Measurements from ENCODE around the gene COPZ2.

Gene COPZ2

DNA sequence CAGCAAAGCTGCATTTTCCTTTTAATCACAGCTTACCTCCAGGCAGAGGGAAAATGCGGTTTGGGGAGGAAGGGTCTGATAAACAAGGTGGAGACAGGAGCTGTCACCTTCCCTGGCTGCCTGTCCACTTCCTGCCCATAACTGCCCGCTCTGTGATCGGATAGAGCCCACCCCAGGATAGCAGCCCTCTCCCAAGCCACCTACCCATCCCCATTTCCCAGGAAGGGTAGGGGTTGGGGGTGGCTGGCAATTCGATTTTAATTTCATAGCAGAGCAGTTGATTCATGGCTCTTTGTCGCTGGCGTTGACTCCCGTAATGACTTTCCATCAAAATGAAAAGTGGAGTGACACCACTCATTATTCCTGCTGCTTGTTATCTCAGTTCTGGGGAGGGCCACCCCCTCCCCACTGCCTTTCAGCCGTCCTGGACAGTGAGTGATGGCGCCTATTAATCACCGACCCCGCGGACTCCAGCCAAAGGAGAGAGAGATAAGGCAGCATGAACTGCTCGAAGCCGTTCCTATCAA lies 55.4 kb downstream of the COPZ2 start:
- TF ChIP-seq EZH2 (IDR thresholded peaks at IDR 0.05; ENCODE audit: borderline replicate concordance, low read length), result no peak
- no peak for TF ChIP-seq CTCF (IDR thresholded peaks at IDR 0.05; ENCODE audit: low read length)
- Histone ChIP-seq H3K4me1 (ENCODE audit: insufficient read depth, low read length, severe bottlenecking) (no peaks in the 10 kb centered on the region), H3K9me2 (ENCODE audit: low read depth, low read length) (no peaks in the 10 kb centered on the region), H3F3A (ENCODE audit: insufficient read depth, low read length) (no peaks in the 10 kb centered on the region), H3K27ac (ENCODE audit: low read depth, low read length, poor library complexity, severe bottlenecking) (no peak overlapping the region), H3K4me3 (ENCODE audit: low read depth, low read length, poor library complexity, severe bottlenecking) (no peak overlapping the region), H3K9ac (ENCODE audit: low read length) (no peak overlapping the region), H3K4me2 (ENCODE audit: low read length) (no peak overlapping the region), H3K27me3 (ENCODE audit: insufficient read depth, low read length) (no peaks in the 10 kb centered on the region), H3K36me3 (ENCODE audit: insufficient read depth, low read length) (peaks cover 73% of the 10 kb centered on the region), H4K20me1 (ENCODE audit: insufficient read depth, low read length) (no peaks in the 10 kb centered on the region), H2AFZ (ENCODE audit: low read length) (no peak overlapping the region), H3K79me2 (ENCODE audit: insufficient read depth, low read length) (no peaks in the 10 kb centered on the region), H3K9me3 (ENCODE audit: low read length) (no peaks in the 10 kb centered on the region)

- no peaks in the 10 kb centered on the region for H3K9me2 ChIP-seq (ENCODE audit: low read depth, low read length)
- H3K9ac ChIP-seq (ENCODE audit: low read length), result no peak overlapping the region
- no peak overlapping the region for H3K4me3 ChIP-seq (ENCODE audit: low read depth, low read length, poor library complexity, severe bottlenecking)
- no peak overlapping the region for H2AFZ ChIP-seq (ENCODE audit: low read length)
- no peaks in the 10 kb centered on the region for H3K4me1 ChIP-seq (ENCODE audit: insufficient read depth, low read length, severe bottlenecking)
- H3K27ac ChIP-seq (ENCODE audit: low read depth, low read length, poor library complexity, severe bottlenecking), result no peak overlapping the region
- no peaks in the 10 kb centered on the region for H3K79me2 ChIP-seq (ENCODE audit: insufficient read depth, low read length)
- no peaks in the 10 kb centered on the region for H3K27me3 ChIP-seq (ENCODE audit: insufficient read depth, low read length)
- no peaks in the 10 kb centered on the region for H3K9me3 ChIP-seq (ENCODE audit: low read length)
- peaks cover 77% of the 10 kb centered on the region for H3K36me3 ChIP-seq (ENCODE audit: insufficient read depth, low read length)
- no peaks in the 10 kb centered on the region for H3F3A ChIP-seq (ENCODE audit: insufficient read depth, low read length)
- H3K4me2 ChIP-seq (ENCODE audit: low read length), result no peak overlapping the region
- no peaks in the 10 kb centered on the region for H4K20me1 ChIP-seq (ENCODE audit: insufficient read depth, low read length)
- no peak for TF ChIP-seq EZH2 (IDR thresholded peaks at IDR 0.05; ENCODE audit: borderline replicate concordance, low read length)
- no peak for TF ChIP-seq CTCF (IDR thresholded peaks at IDR 0.05; ENCODE audit: low read length)
Measured at GRCh38 chr17:47981462-47981861, 56.1 kb downstream of the COPZ2 start.

- Histone ChIP-seq H4K20me1 (ENCODE audit: insufficient read depth, low read length) (no peaks in the 10 kb centered on the region), H3K9me2 (ENCODE audit: low read depth, low read length) (no peaks in the 10 kb centered on the region), H3K4me3 (ENCODE audit: low read depth, low read length, poor library complexity, severe bottlenecking) (no peak overlapping the region), H3K27me3 (ENCODE audit: insufficient read depth, low read length) (no peaks in the 10 kb centered on the region), H3K36me3 (ENCODE audit: insufficient read depth, low read length) (peaks cover 82% of the 10 kb centered on the region), H3K27ac (ENCODE audit: low read depth, low read length, poor library complexity, severe bottlenecking) (no peak overlapping the region), H3K4me2 (ENCODE audit: low read length) (no peak overlapping the region), H3K79me2 (ENCODE audit: insufficient read depth, low read length) (no peaks in the 10 kb centered on the region), H3F3A (ENCODE audit: insufficient read depth, low read length) (no peaks in the 10 kb centered on the region), H3K9me3 (ENCODE audit: low read length) (no peaks in the 10 kb centered on the region), H3K9ac (ENCODE audit: low read length) (no peak overlapping the region), H3K4me1 (ENCODE audit: insufficient read depth, low read length, severe bottlenecking) (no peaks in the 10 kb centered on the region), H2AFZ (ENCODE audit: low read length) (no peak overlapping the region)
- TF ChIP-seq CTCF (IDR thresholded peaks at IDR 0.05; ENCODE audit: low read length) (no peak), EZH2 (IDR thresholded peaks at IDR 0.05; ENCODE audit: borderline replicate concordance, low read length) (no peak)
Measured at GRCh38 chr17:47980541-47980940, 57.1 kb downstream of the COPZ2 start.

Data from OCI-LY1 (cell line).